Neural cell (in vitro differentiated cells): Measurements from ENCODE around the gene ALK. TPM values are rescaled to one million over a fixed set of nuclear protein-coding genes. Genes with fewer than 3 reads are reported as not detected.

ENCODE experiments used
- H2AFZ ChIP-seq: fragments of 200-600, 300-800 bp; sonication (generic), shearing (Covaris generic); 2 replicates; pipeline ENCODE4 v1.6.0; 2014; ENCODE audit warnings: low read depth, mild to moderate bottlenecking, antibody characterized with exemption, low read length, moderate library complexity
- H3F3A ChIP-seq: fragments of 200-600 bp; shearing (Covaris generic); 2 replicates; pipeline ENCODE4 v1.6.1; 2016; ENCODE audit warnings: mild to moderate bottlenecking, moderate library complexity, mixed read lengths, antibody characterized with exemption, low read length; ENCODE audit not compliant: insufficient read depth, poor library complexity, severe bottlenecking
- H3K27ac ChIP-seq: fragments of 200-600, 300-800 bp; sonication (generic), shearing (Covaris generic); 2 replicates; pipeline ENCODE4 v1.5.1; 2014; ENCODE audit warnings: mild to moderate bottlenecking, low read length, moderate library complexity
- H3K27me3 ChIP-seq: fragments of 300-800, 200-600 bp; sonication (generic), shearing (Covaris generic); 2 replicates; pipeline ENCODE4 v1.6.0; 2014; ENCODE audit warnings: mild to moderate bottlenecking, low read depth, low read length, moderate library complexity; ENCODE audit not compliant: insufficient read depth
- H3K36me3 ChIP-seq: fragments of 300-800, 200-600 bp; sonication (generic), shearing (Covaris generic); 2 replicates; pipeline ENCODE4 v1.5.1; 2014; ENCODE audit warnings: mild to moderate bottlenecking, antibody characterized with exemption, low read length, moderate library complexity; ENCODE audit not compliant: insufficient read depth
- H3K4me2 ChIP-seq: fragments of 300-800, 200-600 bp; sonication (generic), shearing (Covaris generic); 2 replicates; pipeline ENCODE4 v1.6.0; 2014; ENCODE audit warnings: mild to moderate bottlenecking, low read length
- H3K4me3 ChIP-seq: fragments of 300-800, 200-600 bp; sonication (generic), shearing (Covaris generic); 2 replicates; pipeline ENCODE4 v1.5.1; 2014; ENCODE audit warnings: mild to moderate bottlenecking, low read length, moderate library complexity
- H3K79me2 ChIP-seq: fragments of 200-600 bp; shearing (Covaris generic); replicated peaks from 2 replicates; pipeline ENCODE4 v1.6.0; 2014; ENCODE audit warnings: mild to moderate bottlenecking, low read length, moderate library complexity; ENCODE audit not compliant: insufficient read depth
- H3K9ac ChIP-seq: fragments of 300-800, 200-600 bp; sonication (generic), shearing (Covaris generic); 2 replicates; pipeline ENCODE4 v1.6.1; 2016; ENCODE audit warnings: mild to moderate bottlenecking, low read length, mixed read lengths
- H3K9me2 ChIP-seq: fragments of 200-600 bp; shearing (Covaris generic); 2 replicates; pipeline ENCODE4 v1.6.1; 2016; ENCODE audit warnings: mild to moderate bottlenecking, low read length, mixed read lengths; ENCODE audit not compliant: insufficient read depth
- H3K9me3 ChIP-seq: fragments of 200-600, 300-800 bp; sonication (generic), shearing (Covaris generic); 2 replicates; pipeline ENCODE4 v1.6.1; 2016; ENCODE audit warnings: mild to moderate bottlenecking, mixed run types, low read length, moderate library complexity, mixed read lengths
- H4K20me1 ChIP-seq: fragments of 200-600 bp; shearing (Covaris generic); 2 replicates; pipeline ENCODE4 v1.6.1; 2016; ENCODE audit warnings: mild to moderate bottlenecking, mixed run types; ENCODE audit not compliant: insufficient read depth
- CTCF ChIP-seq: fragments of 450-650 bp; IDR thresholded peaks from 2 replicates; pipeline ENCODE4 v1.5.1; 2014; ENCODE audit warnings: antibody characterized with exemption, mild to moderate bottlenecking, moderate library complexity; ENCODE audit not compliant: poor library complexity, severe bottlenecking
- EP300 ChIP-seq: fragments of 450-650 bp; conservative IDR thresholded peaks from 2 replicates; pipeline ENCODE4 v1.6.1; 2014; ENCODE audit warnings: antibody characterized with exemption, mild to moderate bottlenecking, moderate library complexity; ENCODE audit not compliant: poor library complexity, severe bottlenecking
- EZH2 ChIP-seq: fragments of 200-600, 300-800 bp; shearing (Covaris generic), sonication (generic); IDR thresholded peaks from 2 replicates; pipeline ENCODE4 v1.6.1; 2014; ENCODE audit warnings: antibody characterized with exemption, low read length, borderline replicate concordance, mild to moderate bottlenecking; ENCODE audit not compliant: insufficient read depth, poor library complexity, severe bottlenecking
- MXI1 ChIP-seq: fragments of 450-650 bp; conservative IDR thresholded peaks from 2 replicates; pipeline ENCODE4 v1.6.1; 2014; ENCODE audit warnings: antibody characterized with exemption, mild to moderate bottlenecking; ENCODE audit not compliant: poor library complexity, severe bottlenecking
- POLR2AphosphoS5 ChIP-seq: IDR thresholded peaks from 2 replicates; pipeline ENCODE4 v1.6.1; 2012
- RAD21 ChIP-seq: fragments of 450-650 bp; conservative IDR thresholded peaks from 2 replicates; pipeline ENCODE4 v1.6.1; 2014; ENCODE audit warnings: antibody characterized with exemption, mild to moderate bottlenecking, moderate library complexity
- SMC3 ChIP-seq: fragments of 450-650 bp; conservative IDR thresholded peaks from 2 replicates; pipeline ENCODE4 v1.6.1; 2014; ENCODE audit warnings: antibody characterized with exemption, mild to moderate bottlenecking, moderate library complexity; ENCODE audit not compliant: poor library complexity
- TAF1 ChIP-seq: IDR thresholded peaks from 2 replicates; pipeline ENCODE4 v1.6.1; 2012; ENCODE audit warnings: low read depth
- polyA plus RNA-seq: library from polyadenylated mRNA; depleted of rRNA; stranded (reverse); fragments of >200 nt; gene quantifications from 2 replicates; pipeline ENCODE4 v1.2.3, GENCODE V29; 2014
- TF ChIP-seq, protein P1 (sequence below): IDR thresholded peaks from 2 replicates; pipeline ENCODE4 v1.6.1; 2012; ENCODE audit warnings: borderline replicate concordance

ALK gene
- polyA plus RNA-seq, 1 donor from 2014 or later, result 7.1 TPM

DNA sequence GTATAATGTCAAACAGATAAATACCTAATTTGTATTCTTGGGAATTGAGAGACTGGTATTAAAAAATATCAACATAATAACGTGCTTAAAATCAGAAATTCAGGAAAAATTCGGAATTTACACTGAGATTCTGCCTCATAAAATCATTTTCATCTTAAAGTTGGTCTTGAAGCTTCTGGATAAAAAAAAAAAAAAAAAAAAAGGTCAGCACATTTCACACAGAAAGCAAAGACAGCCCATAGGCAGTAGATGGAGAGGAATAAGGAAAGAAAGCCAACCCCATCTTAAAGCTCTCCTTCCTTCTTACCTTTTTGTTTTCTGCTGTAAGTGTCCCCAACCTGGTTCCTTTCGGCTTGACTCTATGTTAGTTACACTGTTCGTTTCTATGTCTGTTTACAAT, 41.5 kb upstream of the ALK start:
- no peaks in the 10 kb centered on the region for H3K27me3 ChIP-seq
- no peaks in the 10 kb centered on the region for H4K20me1 ChIP-seq
- TF ChIP-seq TAF1 (no peak), CTCF (no peak), EP300 (no peak), EZH2 (no peak), MXI1 (no peak), RAD21 (no peak), SMC3 (no peak), POLR2AphosphoS5 (no peak)
- TF ChIP-seq, protein P1, sequence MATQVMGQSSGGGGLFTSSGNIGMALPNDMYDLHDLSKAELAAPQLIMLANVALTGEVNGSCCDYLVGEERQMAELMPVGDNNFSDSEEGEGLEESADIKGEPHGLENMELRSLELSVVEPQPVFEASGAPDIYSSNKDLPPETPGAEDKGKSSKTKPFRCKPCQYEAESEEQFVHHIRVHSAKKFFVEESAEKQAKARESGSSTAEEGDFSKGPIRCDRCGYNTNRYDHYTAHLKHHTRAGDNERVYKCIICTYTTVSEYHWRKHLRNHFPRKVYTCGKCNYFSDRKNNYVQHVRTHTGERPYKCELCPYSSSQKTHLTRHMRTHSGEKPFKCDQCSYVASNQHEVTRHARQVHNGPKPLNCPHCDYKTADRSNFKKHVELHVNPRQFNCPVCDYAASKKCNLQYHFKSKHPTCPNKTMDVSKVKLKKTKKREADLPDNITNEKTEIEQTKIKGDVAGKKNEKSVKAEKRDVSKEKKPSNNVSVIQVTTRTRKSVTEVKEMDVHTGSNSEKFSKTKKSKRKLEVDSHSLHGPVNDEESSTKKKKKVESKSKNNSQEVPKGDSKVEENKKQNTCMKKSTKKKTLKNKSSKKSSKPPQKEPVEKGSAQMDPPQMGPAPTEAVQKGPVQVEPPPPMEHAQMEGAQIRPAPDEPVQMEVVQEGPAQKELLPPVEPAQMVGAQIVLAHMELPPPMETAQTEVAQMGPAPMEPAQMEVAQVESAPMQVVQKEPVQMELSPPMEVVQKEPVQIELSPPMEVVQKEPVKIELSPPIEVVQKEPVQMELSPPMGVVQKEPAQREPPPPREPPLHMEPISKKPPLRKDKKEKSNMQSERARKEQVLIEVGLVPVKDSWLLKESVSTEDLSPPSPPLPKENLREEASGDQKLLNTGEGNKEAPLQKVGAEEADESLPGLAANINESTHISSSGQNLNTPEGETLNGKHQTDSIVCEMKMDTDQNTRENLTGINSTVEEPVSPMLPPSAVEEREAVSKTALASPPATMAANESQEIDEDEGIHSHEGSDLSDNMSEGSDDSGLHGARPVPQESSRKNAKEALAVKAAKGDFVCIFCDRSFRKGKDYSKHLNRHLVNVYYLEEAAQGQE, result no peak
- no peak overlapping the region for H3K9ac ChIP-seq
- H3K9me2 ChIP-seq, result no peaks in the 10 kb centered on the region
- H3K9me3 ChIP-seq, result no peaks in the 10 kb centered on the region
- no peak overlapping the region for H3K27ac ChIP-seq
- H3F3A ChIP-seq, result no peaks in the 10 kb centered on the region
- H3K4me3 ChIP-seq, result no peak overlapping the region
- no peak overlapping the region for H2AFZ ChIP-seq
- H3K36me3 ChIP-seq, result no peaks in the 10 kb centered on the region
- H3K79me2 ChIP-seq, result no peaks in the 10 kb centered on the region
- H3K4me2 ChIP-seq, result no peak overlapping the region

DNA sequence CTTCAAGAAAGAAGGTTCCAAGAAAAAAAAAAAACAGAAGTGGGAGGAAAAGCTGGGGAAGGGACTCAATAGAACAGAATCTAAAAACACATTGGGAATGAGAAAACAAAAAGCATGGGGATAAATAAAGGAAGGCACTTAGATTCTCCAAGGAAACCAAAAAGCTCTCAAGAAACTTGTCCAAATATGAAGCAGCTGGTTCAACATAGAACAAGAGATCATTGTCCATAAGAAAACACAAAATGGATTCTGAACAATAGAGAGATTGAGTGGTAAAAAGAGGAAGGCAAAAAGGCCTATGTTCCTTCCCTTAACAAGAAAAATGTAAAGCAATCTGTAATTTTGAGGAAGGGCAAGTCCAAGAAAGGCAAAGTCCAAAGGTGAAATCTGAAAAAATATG, 32.9 kb upstream of the ALK start:
- Histone ChIP-seq H4K20me1 (no peaks in the 10 kb centered on the region), H3K27me3 (no peaks in the 10 kb centered on the region), H3K9me2 (no peaks in the 10 kb centered on the region), H3K4me2 (no peak overlapping the region), H3K79me2 (no peaks in the 10 kb centered on the region), H3K9me3 (no peaks in the 10 kb centered on the region), H3K4me3 (no peak overlapping the region), H3K27ac (no peak overlapping the region), H2AFZ (no peak overlapping the region), H3F3A (no peaks in the 10 kb centered on the region), H3K36me3 (no peaks in the 10 kb centered on the region), H3K9ac (no peak overlapping the region)
- TF ChIP-seq, protein P1, result no peak
- TF ChIP-seq CTCF (no peak), EP300 (no peak)
